H1 (cell line): ENCODE measurements around the gene AGAP3. TPM values are rescaled to one million over a fixed set of nuclear protein-coding genes. Genes with fewer than 3 reads are reported as not detected.

Experiments used
- ATF2 ChIP-seq: IDR thresholded peaks from 2 replicates; pipeline ENCODE4 v1.6.1; 2012; ENCODE audit warnings: low read length, inconsistent platforms
- BCL11A ChIP-seq, 2 experiments: IDR thresholded peaks; one replicate each; pipeline ENCODE4 v1.6.1; 2011; ENCODE audit warnings: low read depth in 2 of 2, low read length in 2 of 2, mild to moderate bottlenecking in 2 of 2
- CHD2 ChIP-seq: IDR thresholded peaks from 2 replicates; pipeline ENCODE4 v1.6.1; 2012; ENCODE audit warnings: low read length, improper control_type of control experiment
- NANOG ChIP-seq: IDR thresholded peaks from 2 replicates; pipeline ENCODE4 v1.6.1; 2011; ENCODE audit warnings: low read length, low read depth, mild to moderate bottlenecking, inconsistent platforms; ENCODE audit not compliant: insufficient read depth, poor library complexity, severe bottlenecking
- RNF2 ChIP-seq: fragments of 200-900, 300-1000 bp; sonication (generic); IDR thresholded peaks from 2 replicates; pipeline ENCODE4 v1.7.1; 2016; ENCODE audit warnings: borderline replicate concordance, low read depth, mild to moderate bottlenecking, antibody characterized with exemption, low read length; ENCODE audit not compliant: poor library complexity, severe bottlenecking; ENCODE audit errors: missing control alignments
- TBP ChIP-seq: IDR thresholded peaks from 2 replicates; pipeline ENCODE4 v1.6.1; 2011; ENCODE audit warnings: low read depth, low read length, improper control_type of control experiment
- polyA plus RNA-seq, 7 experiments: library from polyadenylated mRNA; depleted of rRNA in 3 of 7; stranded (reverse) in 5 of 7; unstranded in 2 of 7; fragments of >200 nt in 5 of 7; fragments of 200-250 nt in 2 of 7; gene quantifications; 1 replicate in 5 of 7; 2 replicates in 1 of 7; 4 replicates in 1 of 7; pipeline versions ENCODE4 v1.2.1 to v1.2.3, GENCODE V29; 2011 to 2013; ENCODE audit warnings: missing spikeins in 2 of 7, mixed read lengths in 2 of 7
- total RNA-seq: library from RNA; stranded (reverse); fragmentation: NEBNext Ultra II Directional; extraction: Animal tissue kit (Norgen Biotek cat#: 25700); gene quantifications from 2 replicates; pipeline ENCODE4 v1.2.1, GENCODE V29; 2021
- TF ChIP-seq, protein P1 (sequence below): IDR thresholded peaks from 2 replicates; pipeline ENCODE4 v1.6.1; 2012; ENCODE audit warnings: inconsistent platforms

The AGAP3 gene
- total and polyA plus RNA-seq, 2 of the 8 experiments (the other 6 are each of a cell fraction or from before 2014, with no cell fraction given) = 66.4 to 120 TPM

- TF ChIP-seq NANOG (peak; percentile 43), TBP (0 out of 2 replicates have a peak, but pooled peaks have one; percentile 12), ATF2 (no peak), BCL11A (IDR thresholded peaks at IDR 0.05; ENCODE audit: low read depth in 2 of 2, low read length in 2 of 2) (no peak), CHD2 (no peak; the same call in 1 of the 2 replicates), RNF2 (no peak)
- TF ChIP-seq, protein P1, sequence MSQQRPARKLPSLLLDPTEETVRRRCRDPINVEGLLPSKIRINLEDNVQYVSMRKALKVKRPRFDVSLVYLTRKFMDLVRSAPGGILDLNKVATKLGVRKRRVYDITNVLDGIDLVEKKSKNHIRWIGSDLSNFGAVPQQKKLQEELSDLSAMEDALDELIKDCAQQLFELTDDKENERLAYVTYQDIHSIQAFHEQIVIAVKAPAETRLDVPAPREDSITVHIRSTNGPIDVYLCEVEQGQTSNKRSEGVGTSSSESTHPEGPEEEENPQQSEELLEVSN = peak; percentile 89
Measured at GRCh38 chr7:151062399-151063211, 23.7 kb upstream of the AGAP3 start (continued).
